ENCODE results near the gene XCL1. TPM values are rescaled to one million over a fixed set of nuclear protein-coding genes. Genes with fewer than 3 reads are reported as not detected.
A peak's percentile ranks its signal among the peaks of the same experiment; 100 is the strongest.
"Not testable (repeated sequence)": the region's sequence is repeated elsewhere in the genome, so short reads cannot be mapped to it uniquely, and the experiment has no call there.

The XCL1 gene
- polyA plus RNA-seq, 4 donors = 0.10 to 0.19 (median 0.14) TPM; not detected in 1

DNA sequence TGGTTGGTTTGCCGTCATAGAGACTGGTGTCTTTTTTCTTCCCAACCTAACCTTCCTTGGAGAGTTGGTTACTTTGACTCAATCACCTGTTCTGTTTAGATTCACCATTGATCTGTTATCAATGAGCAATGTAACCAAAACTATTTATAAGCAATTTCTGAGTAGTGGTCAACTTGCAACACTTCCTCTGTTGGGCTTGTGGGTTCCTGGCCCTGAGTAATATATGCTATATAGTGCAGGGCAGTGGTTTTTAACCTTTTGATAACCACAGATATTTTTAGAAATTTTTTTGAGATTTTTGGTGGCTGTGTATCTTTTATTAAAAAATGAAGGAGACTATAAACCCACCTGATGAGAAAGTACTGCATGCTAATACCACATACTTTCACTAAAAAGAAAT is 9.4 kb upstream of the XCL1 start:
- DNase-seq (ENCODE audit: low read depth in 4 of 4, low spot score in 3 of 4) = no peak

- no peak for DNase-seq (ENCODE audit: low read depth in 4 of 4, low spot score in 3 of 4)
These were observed 8.8 kb upstream of the XCL1 start for GRCh38 chr1:168567568-168567967.

DNA sequence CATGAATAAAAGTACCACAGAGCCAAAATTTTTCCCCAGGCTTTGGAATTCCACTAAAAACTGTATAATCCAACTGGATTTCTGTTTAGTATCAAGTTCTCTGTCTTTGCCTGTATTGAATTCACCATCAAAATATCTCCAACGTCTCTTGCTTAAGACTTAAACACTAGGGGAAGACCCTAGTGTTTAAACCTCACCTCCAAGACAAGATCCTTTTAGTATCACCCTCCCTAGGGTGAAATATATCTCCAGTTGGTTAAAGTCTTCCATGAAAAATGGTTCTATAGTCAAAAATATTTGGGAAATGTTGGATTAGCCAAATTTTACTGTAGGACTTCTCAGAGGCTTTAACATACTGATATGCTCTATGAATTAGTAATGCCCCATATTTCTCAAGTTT is 8.1 kb upstream of the XCL1 start:
- DNase-seq (ENCODE audit: low read depth in 4 of 4, low spot score in 3 of 4) = no peak

DNA sequence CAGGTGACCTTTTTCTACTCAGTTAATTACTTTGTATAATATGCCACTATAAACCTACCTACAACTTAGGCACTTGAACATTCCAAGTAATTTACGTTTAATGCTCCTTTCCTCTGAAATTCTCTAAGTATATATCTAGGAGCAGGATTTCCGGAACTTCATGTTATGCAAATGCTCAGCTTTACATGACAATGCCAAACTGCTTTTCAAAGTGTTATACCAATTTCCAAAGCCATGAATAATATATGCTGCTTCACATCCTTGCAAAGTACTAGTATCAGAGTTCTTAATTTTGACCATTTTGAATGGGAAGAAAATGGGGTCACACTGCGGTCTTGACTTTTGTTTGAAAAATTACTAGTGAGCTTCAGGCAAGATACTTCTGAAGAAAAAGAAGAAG is 5.8 kb upstream of the XCL1 start:
- DNase-seq (ENCODE audit: low read depth in 4 of 4, low spot score in 3 of 4) = no peak

DNA sequence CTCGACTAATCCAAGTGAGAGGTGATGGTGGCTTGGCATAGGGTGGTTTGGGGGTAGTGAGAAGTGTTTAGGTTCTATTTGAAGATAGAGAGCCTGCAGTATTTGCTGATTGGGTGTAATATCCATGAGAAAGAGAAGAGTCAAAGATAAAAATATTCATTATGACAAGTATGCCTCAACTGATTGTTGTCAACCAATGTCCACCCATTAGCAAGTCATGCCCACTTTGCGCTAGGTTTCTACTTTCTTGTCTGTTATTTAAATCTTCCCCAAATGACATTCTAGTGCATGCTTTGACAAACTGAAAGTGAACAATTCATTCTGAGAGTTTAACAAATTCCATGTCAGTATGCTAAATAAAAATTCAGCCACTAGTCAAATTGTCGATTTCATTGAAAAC is 3.8 kb upstream of the XCL1 start:
- no peak for DNase-seq (ENCODE audit: low read depth in 4 of 4, low spot score in 3 of 4)

GRCh38 chr1:168574234-168574633 is 2.2 kb upstream of the XCL1 start:
- not testable (repeated sequence) for DNase-seq (ENCODE audit: low read depth in 4 of 4, low spot score in 3 of 4)

- DNase-seq (ENCODE audit: low read depth in 4 of 4, low spot score in 3 of 4) = not testable (repeated sequence)
These were observed 2.3 kb downstream of the XCL1 start for GRCh38 chr1:168578531-168579185.

- not testable (repeated sequence) for DNase-seq (ENCODE audit: low read depth in 4 of 4, low spot score in 3 of 4)
These were observed 3.9 kb downstream of the XCL1 start for GRCh38 chr1:168580290-168580689.

- not testable (repeated sequence) for DNase-seq (ENCODE audit: low read depth in 4 of 4, low spot score in 3 of 4)
These were observed 4.6 kb downstream of the XCL1 start for GRCh38 chr1:168580991-168581390.

DNA sequence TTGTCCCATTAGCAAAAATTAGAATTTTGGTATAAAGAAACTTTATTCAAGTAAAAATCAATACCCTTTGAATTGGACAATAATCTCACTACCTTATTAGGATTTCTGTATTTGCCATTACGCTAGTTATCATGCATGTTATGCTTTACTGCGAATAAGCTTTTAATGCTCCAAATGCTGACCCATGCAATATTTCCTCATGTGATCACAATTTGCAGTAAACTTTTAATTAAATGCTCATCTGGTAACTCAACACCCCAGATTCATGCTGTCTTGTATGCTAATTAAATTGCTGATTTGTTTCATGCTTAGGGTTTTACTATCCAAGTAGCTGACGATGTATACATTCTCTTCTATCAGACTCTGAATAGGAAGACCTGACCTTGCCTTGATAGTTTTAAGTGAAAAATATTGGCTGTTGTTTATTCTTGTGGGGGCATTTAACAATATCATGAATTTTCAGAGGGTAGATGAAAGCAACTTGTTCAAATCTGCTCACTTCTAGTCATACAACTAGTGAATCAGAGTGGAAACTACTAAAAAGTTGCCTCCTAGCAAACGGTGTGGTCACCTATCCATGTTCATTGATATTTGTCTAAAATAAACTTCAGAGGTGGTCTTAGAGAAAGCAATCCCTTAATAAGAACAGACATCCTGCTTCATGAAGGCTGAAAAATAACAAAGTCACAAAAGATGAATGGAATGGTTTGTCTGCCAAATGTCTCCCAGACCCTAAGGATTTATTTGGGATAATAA is 5.6 kb downstream of the XCL1 start:
- no peak for DNase-seq (ENCODE audit: low read depth in 4 of 4, low spot score in 3 of 4)

- peak in 1 of 4 donors; percentile 20 for DNase-seq (ENCODE audit: low read depth in 4 of 4, low spot score in 3 of 4)
These were observed 6.4 kb downstream of the XCL1 start for GRCh38 chr1:168582688-168583336.

GRCh38 chr1:168583571-168583970 is 7.2 kb downstream of the XCL1 start:
- no peak for DNase-seq (ENCODE audit: low read depth in 4 of 4, low spot score in 3 of 4)

GRCh38 chr1:168585191-168585590 is 8.8 kb downstream of the XCL1 start:
- DNase-seq (ENCODE audit: low read depth in 4 of 4, low spot score in 3 of 4) = no peak

- DNase-seq (ENCODE audit: low read depth in 4 of 4, low spot score in 3 of 4) = no peak
These were observed 9.5 kb downstream of the XCL1 start for GRCh38 chr1:168585937-168586336.

DNA sequence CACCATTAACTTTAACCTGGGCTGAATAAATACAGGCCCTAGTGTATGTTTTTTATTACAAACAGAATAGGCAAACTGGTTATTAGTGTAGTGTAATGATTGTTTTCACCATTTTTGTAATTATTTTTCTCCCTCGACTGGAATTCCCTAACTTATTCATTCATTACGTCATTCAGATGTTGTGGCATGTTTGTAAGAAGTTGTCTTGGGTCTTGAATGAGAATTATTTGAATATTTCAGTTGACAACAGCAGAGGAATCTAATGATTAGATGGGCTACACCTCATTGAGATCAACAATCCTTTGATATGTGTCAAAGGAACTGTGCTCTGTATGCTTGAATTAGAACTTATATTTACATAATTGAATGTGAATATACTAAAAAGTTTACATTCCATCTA is 12.8 kb downstream of the XCL1 start:
- no peak for DNase-seq (ENCODE audit: low read depth in 4 of 4, low spot score in 3 of 4)

DNA sequence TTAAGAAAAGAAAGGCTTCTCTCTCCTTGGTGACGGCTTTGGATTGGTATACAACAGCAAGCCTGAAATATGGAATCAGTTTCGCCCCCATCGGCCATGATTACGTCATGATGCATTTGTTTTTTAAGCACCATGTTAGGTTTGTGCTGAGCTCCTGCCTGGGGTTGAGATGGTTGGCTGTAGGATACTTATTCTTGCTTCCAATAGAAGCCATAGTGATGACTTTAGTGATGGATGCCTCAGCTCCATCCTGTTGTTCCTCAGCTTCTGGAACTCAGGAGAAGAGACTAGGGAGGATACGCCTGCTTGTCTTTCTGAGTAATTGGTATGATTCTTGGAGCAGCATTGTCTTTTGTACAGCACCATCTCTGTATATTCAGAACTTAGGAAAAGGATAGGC is 14.7 kb downstream of the XCL1 start:
- DNase-seq (ENCODE audit: low read depth in 4 of 4, low spot score in 3 of 4) = no peak

- no peak for DNase-seq (ENCODE audit: low read depth in 4 of 4, low spot score in 3 of 4)
These were observed 15.3 kb downstream of the XCL1 start for GRCh38 chr1:168591641-168592250.

- not testable (repeated sequence) for DNase-seq (ENCODE audit: low read depth in 4 of 4, low spot score in 3 of 4)
These were observed 19.0 kb downstream of the XCL1 start for GRCh38 chr1:168595403-168595802.

DNA sequence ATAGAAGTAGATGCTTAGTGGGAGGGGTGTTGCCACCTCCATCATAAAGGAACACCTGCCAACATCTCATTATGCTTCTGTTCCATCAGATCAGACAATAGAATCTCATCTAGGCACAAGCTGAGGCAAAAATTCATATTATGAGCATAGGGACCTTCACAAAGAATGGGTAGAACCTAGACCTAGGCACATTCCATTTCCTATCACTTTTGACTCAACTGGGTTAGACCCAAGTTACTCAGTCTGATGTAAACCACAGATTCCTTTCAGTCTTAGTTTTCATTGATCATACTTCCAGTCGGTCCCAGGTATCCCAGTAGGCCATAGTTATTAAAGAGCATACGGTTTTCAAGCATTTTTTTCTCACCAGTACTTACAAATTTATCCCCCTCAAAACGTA is 21.7 kb downstream of the XCL1 start:
- DNase-seq (ENCODE audit: low read depth in 4 of 4, low spot score in 3 of 4) = no peak

- DNase-seq (ENCODE audit: low read depth in 4 of 4, low spot score in 3 of 4) = no peak
These were observed 22.5 kb downstream of the XCL1 start for GRCh38 chr1:168598892-168599291.

DNA sequence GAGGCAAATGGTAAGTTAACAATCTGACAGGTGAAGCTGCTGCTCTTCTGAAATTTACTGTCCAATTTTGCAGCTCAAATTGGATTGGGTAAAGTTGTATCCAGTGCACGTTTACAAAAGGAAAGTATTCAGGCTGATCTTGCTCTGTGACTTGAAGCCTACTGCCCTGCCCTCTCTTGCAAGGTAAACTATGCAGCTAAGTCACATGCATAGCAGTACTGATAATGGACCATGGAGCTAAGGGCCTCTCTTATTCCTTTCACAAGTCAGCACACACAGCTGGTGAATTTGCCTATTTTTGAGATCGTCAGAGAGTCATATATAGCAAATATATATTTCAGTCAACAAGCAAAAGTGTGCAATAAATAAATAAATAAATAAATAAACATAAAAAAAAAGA is 23.2 kb downstream of the XCL1 start:
- no peak for DNase-seq (ENCODE audit: low read depth in 4 of 4, low spot score in 3 of 4)
